ENCODE data around the gene GH2. TPM values are rescaled to one million over a fixed set of nuclear protein-coding genes. Genes with fewer than 3 reads are reported as not detected.
A peak's percentile ranks its signal among the peaks of the same experiment; 100 is the strongest.
"Not testable (repeated sequence)": the region's sequence is repeated elsewhere in the genome, so short reads cannot be mapped to it uniquely, and the experiment has no call there.

The GH2 gene
- total RNA-seq, 4 donors from 2014 or later: not detected

GRCh38 chr17:63916566-63917185 lies 34.9 kb upstream of the GH2 start:
- TF ChIP-seq CTCF (IDR thresholded peaks at IDR 0.05 in 4 of 5, conservative IDR thresholded peaks at IDR 0.05 in 1 of 5) (no peak), POLR2A (IDR thresholded peaks at IDR 0.05) (no peak)
- intact Hi-C loops (cut with DNase I; ENCODE audit: low total_unique reads): loop anchor here (5.0 to 10.0 kb wide), 2 partner anchors 216 to 358 kb away; partner anchors contain the start of gene ERN1
- in situ Hi-C loops (cut with MboI; ENCODE audit: low sequenced_read_pairs in 4 of 4): loop anchor here (10.0 to 25.0 kb wide), 7 partner anchors 108 to 521 kb away; partner anchors contain the start of genes ERN1 (in 2 of the 4), ICAM2 (in 1 of the 4) and MILR1 (in 1 of the 4)

GRCh38 chr17:63915753-63916152 lies 34.0 kb upstream of the GH2 start:
- H3K4me3 ChIP-seq, H3K9me3 ChIP-seq, ATAC-seq, H3K36me3 ChIP-seq, H3K4me1 ChIP-seq, DNase-seq, H3K27me3 ChIP-seq, H3K27ac ChIP-seq: not testable (repeated sequence)
- intact Hi-C loops (cut with DNase I; ENCODE audit: low total_unique reads): loop anchor here (5.0 to 10.0 kb wide), 2 partner anchors 217 to 359 kb away; partner anchors contain the start of gene ERN1
- in situ Hi-C loops (cut with MboI; ENCODE audit: low sequenced_read_pairs in 4 of 4): loop anchor here (10.0 to 25.0 kb wide), 7 partner anchors 109 to 522 kb away; partner anchors contain the start of genes ERN1 (in 2 of the 4), ICAM2 (in 1 of the 4) and MILR1 (in 1 of the 4)

More at GRCh38 chr17:63916566-63917185, 34.9 kb upstream of the GH2 start:
- H3K4me3 ChIP-seq: no peak overlapping the region
- no peaks in the 10 kb centered on the region for H3K36me3 ChIP-seq
- no peak overlapping the region for H3K27ac ChIP-seq
- H3K4me1 ChIP-seq: peaks cover 3 to 4% of the 10 kb centered on the region in 2 donors
- DNase-seq (no peak), ATAC-seq (no peak)
- no peaks in the 10 kb centered on the region for H3K9me3 ChIP-seq
- no peaks in the 10 kb centered on the region for H3K27me3 ChIP-seq

DNA sequence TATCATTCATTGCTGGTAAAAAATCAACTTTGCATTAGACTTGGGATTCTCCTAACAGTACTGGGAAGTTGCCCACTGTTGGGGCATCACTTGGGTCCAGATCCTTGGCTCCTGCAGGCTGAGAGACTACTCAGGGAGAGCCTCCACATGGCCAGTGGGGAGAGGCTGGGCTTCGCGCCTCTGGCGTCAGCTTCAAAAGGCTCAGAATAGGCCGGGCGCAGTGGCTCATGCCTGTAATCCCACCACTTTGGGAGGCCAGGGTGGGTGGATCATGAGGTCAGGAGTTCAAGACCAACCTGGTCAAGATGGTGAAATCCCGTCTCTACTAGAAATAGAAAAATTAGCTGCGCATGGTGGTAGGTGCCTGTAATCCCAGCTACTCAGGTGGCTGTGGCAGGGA lies 32.7 kb upstream of the GH2 start:
- Histone ChIP-seq H3K27ac (no peak overlapping the region), H3K9me3 (no peaks in the 10 kb centered on the region), H3K4me3 (no peak overlapping the region), H3K36me3 (no peaks in the 10 kb centered on the region), H3K27me3 (no peaks in the 10 kb centered on the region), H3K4me1 (peaks cover 2 to 3% of the 10 kb centered on the region in 2 donors)
- no peak for DNase-seq
- no peak for TF ChIP-seq POLR2A (IDR thresholded peaks at IDR 0.05)
- TF ChIP-seq CTCF (IDR thresholded peaks at IDR 0.05 in 4 of 5, conservative IDR thresholded peaks at IDR 0.05 in 1 of 5): no peak
- ATAC-seq: no peak
- in situ Hi-C loops (cut with MboI; ENCODE audit: low sequenced_read_pairs in 4 of 4) (loop anchor here (5.0 to 25.0 kb wide), 8 partner anchors 108 to 523 kb away; partner anchors contain the start of genes ERN1 (in 2 of the 4), ICAM2 (in 2 of the 4) and MILR1 (in 1 of the 4)), intact Hi-C loops (cut with DNase I; ENCODE audit: low total_unique reads) (loop anchor here (10.0 kb wide), 1 partner anchor 360 kb away; no protein-coding TSS in a partner anchor)

DNA sequence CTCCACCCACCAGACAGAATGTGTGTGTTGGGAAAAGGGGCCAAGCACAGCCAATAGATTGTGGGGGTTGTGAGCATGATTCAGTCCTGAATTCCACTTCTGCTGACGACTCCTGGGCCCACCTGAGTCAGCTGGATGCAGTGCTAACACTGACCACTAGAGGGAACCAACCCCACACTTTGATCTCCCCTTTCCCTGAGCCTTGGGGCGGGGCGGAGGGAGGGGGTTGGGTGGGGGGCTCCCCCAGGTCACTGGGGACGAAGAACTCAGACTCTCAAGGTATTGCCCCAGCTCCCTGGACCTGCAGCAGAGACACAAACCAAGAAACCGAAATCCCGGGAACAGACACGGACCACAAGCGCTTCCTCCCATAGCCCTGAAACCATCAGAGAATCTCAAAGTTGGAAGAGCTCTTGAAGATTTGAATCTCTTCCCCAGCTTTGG lies 29.9 kb upstream of the GH2 start:
- no peaks in the 10 kb centered on the region for H3K36me3 ChIP-seq
- no peaks in the 10 kb centered on the region for H3K9me3 ChIP-seq
- DNase-seq: no peak
- H3K27me3 ChIP-seq: no peaks in the 10 kb centered on the region
- intact Hi-C loops (cut with DNase I; ENCODE audit: low total_unique reads): loop anchor here (2.0 to 10.0 kb wide), 2 partner anchors 113 to 363 kb away; no protein-coding TSS in a partner anchor
- no peak overlapping the region for H3K4me3 ChIP-seq
- TF ChIP-seq CTCF (IDR thresholded peaks at IDR 0.05 in 4 of 5, conservative IDR thresholded peaks at IDR 0.05 in 1 of 5): peak; percentile 41 to 94 (median 78)
- TF ChIP-seq POLR2A (IDR thresholded peaks at IDR 0.05): no peak
- in situ Hi-C loops (cut with MboI; ENCODE audit: low sequenced_read_pairs in 4 of 4): loop anchor here (5.0 to 25.0 kb wide), 8 partner anchors 111 to 526 kb away; partner anchors contain the start of genes ERN1 (in 2 of the 4), ICAM2 (in 2 of the 4) and MILR1 (in 1 of the 4)
- H3K27ac ChIP-seq: no peak overlapping the region
- no peaks in the 10 kb centered on the region for H3K4me1 ChIP-seq
- ATAC-seq: peak; percentile 64 to 68

DNA sequence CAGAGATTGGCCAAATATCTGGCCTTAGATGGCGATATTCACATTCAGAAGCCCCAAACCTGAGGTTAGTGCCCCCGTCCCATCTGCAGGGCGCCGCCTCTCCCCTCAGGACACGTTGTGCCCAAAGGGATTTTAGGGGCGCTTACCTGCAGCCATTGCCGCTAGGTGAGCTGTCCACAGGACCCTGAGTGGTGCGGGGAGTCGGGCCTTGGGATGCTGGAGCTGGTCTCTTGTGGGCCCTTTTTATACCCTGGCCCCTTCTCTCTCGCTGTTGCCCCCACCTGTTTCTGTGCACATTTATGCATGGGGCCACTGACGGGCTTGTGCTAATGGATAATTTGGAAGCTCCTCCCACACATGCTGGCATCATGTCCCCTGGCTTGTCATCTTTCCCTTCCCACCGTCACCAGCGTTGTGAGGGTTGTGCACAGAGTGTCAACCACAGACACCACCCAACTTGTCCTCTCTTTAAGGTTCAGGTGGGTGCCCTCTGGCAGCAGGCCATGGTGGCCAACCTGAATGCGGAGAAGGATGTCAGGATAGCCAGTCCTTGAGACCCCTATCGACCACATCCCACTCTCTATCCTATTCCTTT lies 29.4 kb upstream of the GH2 start, which contains the start of gene CSHL1:
CSHL1 (minus strand) TSS at position 218 of the 595 bp plus-strand sequence; CDS start at position 156, 62 bp downstream.
- ATAC-seq (no peak), DNase-seq (no peak)
- Histone ChIP-seq H3K9me3 (no peaks in the 10 kb centered on the region), H3K4me3 (no peak within 1 kb of the TSS), H3K27me3 (no peaks in the 10 kb centered on the region), H3K27ac (no peak within 1 kb of the TSS), H3K4me1 (no peaks in the 10 kb centered on the region), H3K36me3 (no peaks in the 10 kb centered on the region)
- TF ChIP-seq POLR2A (IDR thresholded peaks at IDR 0.05): no peak
- no peak for TF ChIP-seq CTCF (IDR thresholded peaks at IDR 0.05 in 4 of 5, conservative IDR thresholded peaks at IDR 0.05 in 1 of 5)
- in situ Hi-C loops (cut with MboI; ENCODE audit: low sequenced_read_pairs in 4 of 4): loop anchor here (5.0 to 25.0 kb wide), 8 partner anchors 111 to 526 kb away; partner anchors contain the start of genes ERN1 (in 2 of the 4), ICAM2 (in 2 of the 4) and MILR1 (in 1 of the 4)
- intact Hi-C loops (cut with DNase I; ENCODE audit: low total_unique reads): loop anchor here (10.0 kb wide), 1 partner anchor 364 kb away; no protein-coding TSS in a partner anchor
